Caco-2 (cell line): ENCODE measurements around the gene C1QTNF8. TPM values are rescaled to one million over a fixed set of nuclear protein-coding genes. Genes with fewer than 3 reads are reported as not detected.

ENCODE experiments used
- BruUV-seq: library from RNA; stranded (reverse); fragments of 400-500 nt; replicated peaks from 2 replicates; lab custom pipeline; 2021; lab: Mats Ljungman, UMichigan
- CTCF ChIA-PET: fragments of 300-600 bp; sonication (Branson Sonifier 250); formaldehyde crosslinking; loops from one replicate; lab custom pipeline; 2022; ENCODE audit warnings: antibody characterized with exemption; lab: Charles Lee
- POLR2A ChIA-PET: fragments of 300-600 bp; sonication (Branson Sonifier 250); formaldehyde crosslinking; loops from one replicate; lab custom pipeline; 2022; ENCODE audit warnings: antibody characterized with exemption; lab: Charles Lee
- DNase-seq, 2 experiments: peaks; one replicate each; pipeline versions ENCODE4 v3.0.0 to v3.0.0-alpha.2; 2020 to 2022
- H3K27me3 ChIP-seq: replicated peaks from 2 replicates; pipeline ENCODE4 v1.6.0; 2011; ENCODE audit warnings: low read length; ENCODE audit not compliant: control insufficient read depth, insufficient read depth
- H3K36me3 ChIP-seq: 2 replicates; pipeline ENCODE4 v1.5.1; 2011; ENCODE audit warnings: low read length; ENCODE audit not compliant: control insufficient read depth, insufficient read depth
- H3K4me1 ChIP-seq: fragments of 250-450 bp; sonication (Bioruptor Pico); 2 replicates; pipeline ENCODE4 v1.5.1; 2020; ENCODE audit warnings: mild to moderate bottlenecking
- H3K4me3 ChIP-seq: 2 replicates; pipeline ENCODE4 v1.5.1; 2011; ENCODE audit warnings: low read depth, mild to moderate bottlenecking, control low read depth, low read length
- H3K9me3 ChIP-seq: fragments of 250-450 bp; sonication (Bioruptor Pico); 2 replicates; pipeline ENCODE4 v1.5.1; 2020; ENCODE audit warnings: mild to moderate bottlenecking, moderate library complexity
- H3K27ac Mint-ChIP-seq: one replicate; pipeline ENCODE4 v1.8.0; 2022; ENCODE audit warnings: mixed read lengths; ENCODE audit not compliant: unreplicated experiment
- H3K27me3 Mint-ChIP-seq: one replicate; pipeline ENCODE4 v1.8.0; 2022; ENCODE audit warnings: mixed read lengths; ENCODE audit not compliant: insufficient read depth, unreplicated experiment
- H3K36me3 Mint-ChIP-seq: one replicate; pipeline ENCODE4 v1.8.0; 2022; ENCODE audit warnings: mild to moderate bottlenecking, mixed read lengths; ENCODE audit not compliant: insufficient read depth, unreplicated experiment
- H3K4me1 Mint-ChIP-seq: one replicate; pipeline ENCODE4 v1.8.0; 2022; ENCODE audit warnings: low read depth, mixed read lengths; ENCODE audit not compliant: unreplicated experiment
- H3K4me3 Mint-ChIP-seq: one replicate; pipeline ENCODE4 v1.8.0; 2022; ENCODE audit warnings: mild to moderate bottlenecking, moderate library complexity, mixed read lengths; ENCODE audit not compliant: unreplicated experiment
- H3K9me3 Mint-ChIP-seq: one replicate; pipeline ENCODE4 v1.8.0; 2022; ENCODE audit warnings: mixed read lengths; ENCODE audit not compliant: unreplicated experiment
- intact Hi-C: fragments of 100-400 bp; cut with micrococcal nuclease; formaldehyde crosslinking; loops from one replicate; pipeline ENCODE4 v1.10.0; 2022; ENCODE audit not compliant: unreplicated experiment
- total RNA-seq: library from RNA; stranded (reverse); gene quantifications from 2 replicates; pipeline ENCODE4 v1.2.3, GENCODE V29; 2022
- TF ChIP-seq, protein P1 (sequence below), 2 experiments: fragments of 200-600 bp in 1 of 2; IDR thresholded peaks; 1 replicate in 1 of 2; 2 replicates in 1 of 2; pipeline versions ENCODE4 v1.5.1 to v1.8.0; 2011 to 2022; ENCODE audit warnings: antibody characterized with exemption in 1 of 2, control low read depth in 1 of 2, inconsistent platforms in 1 of 2, low read depth in 1 of 2, low read length in 1 of 2, mild to moderate bottlenecking in 1 of 2, moderate library complexity in 1 of 2; ENCODE audit not compliant: insufficient read depth in 1 of 2, severe bottlenecking in 1 of 2, unreplicated experiment in 1 of 2

Gene C1QTNF8
- total RNA-seq, 1 experiment from 2014 or later, result not detected

- intact Hi-C loops, result no loop called here
- no peak for DNase-seq
- Mint-ChIP-seq H3K36me3 (no peaks in the 10 kb centered on the region), H3K4me3 (no peak overlapping the region), H3K27me3 (no peaks in the 10 kb centered on the region), H3K9me3 (no peaks in the 10 kb centered on the region), H3K4me1 (no peaks in the 10 kb centered on the region), H3K27ac (no peak overlapping the region)
- ChIA-PET POLR2A (no interaction called here), CTCF (no interaction called here)
- TF ChIP-seq, protein P1, sequence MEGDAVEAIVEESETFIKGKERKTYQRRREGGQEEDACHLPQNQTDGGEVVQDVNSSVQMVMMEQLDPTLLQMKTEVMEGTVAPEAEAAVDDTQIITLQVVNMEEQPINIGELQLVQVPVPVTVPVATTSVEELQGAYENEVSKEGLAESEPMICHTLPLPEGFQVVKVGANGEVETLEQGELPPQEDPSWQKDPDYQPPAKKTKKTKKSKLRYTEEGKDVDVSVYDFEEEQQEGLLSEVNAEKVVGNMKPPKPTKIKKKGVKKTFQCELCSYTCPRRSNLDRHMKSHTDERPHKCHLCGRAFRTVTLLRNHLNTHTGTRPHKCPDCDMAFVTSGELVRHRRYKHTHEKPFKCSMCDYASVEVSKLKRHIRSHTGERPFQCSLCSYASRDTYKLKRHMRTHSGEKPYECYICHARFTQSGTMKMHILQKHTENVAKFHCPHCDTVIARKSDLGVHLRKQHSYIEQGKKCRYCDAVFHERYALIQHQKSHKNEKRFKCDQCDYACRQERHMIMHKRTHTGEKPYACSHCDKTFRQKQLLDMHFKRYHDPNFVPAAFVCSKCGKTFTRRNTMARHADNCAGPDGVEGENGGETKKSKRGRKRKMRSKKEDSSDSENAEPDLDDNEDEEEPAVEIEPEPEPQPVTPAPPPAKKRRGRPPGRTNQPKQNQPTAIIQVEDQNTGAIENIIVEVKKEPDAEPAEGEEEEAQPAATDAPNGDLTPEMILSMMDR (IDR thresholded peaks at IDR 0.05; ENCODE audit: insufficient read depth in 1 of 2, low read depth in 1 of 2, low read length in 1 of 2, severe bottlenecking in 1 of 2, unreplicated experiment in 1 of 2), result no peak
- no TSS peak for BruUV-seq
- H3K4me3 ChIP-seq, result no peak overlapping the region
- H3K36me3 ChIP-seq, result no peaks in the 10 kb centered on the region
- no peaks in the 10 kb centered on the region for H3K4me1 ChIP-seq
- H3K9me3 ChIP-seq, result no peaks in the 10 kb centered on the region
- no peaks in the 10 kb centered on the region for H3K27me3 ChIP-seq
Observed at GRCh38 chr16:1131378-1131994, 35.4 kb upstream of the C1QTNF8 start.

DNA sequence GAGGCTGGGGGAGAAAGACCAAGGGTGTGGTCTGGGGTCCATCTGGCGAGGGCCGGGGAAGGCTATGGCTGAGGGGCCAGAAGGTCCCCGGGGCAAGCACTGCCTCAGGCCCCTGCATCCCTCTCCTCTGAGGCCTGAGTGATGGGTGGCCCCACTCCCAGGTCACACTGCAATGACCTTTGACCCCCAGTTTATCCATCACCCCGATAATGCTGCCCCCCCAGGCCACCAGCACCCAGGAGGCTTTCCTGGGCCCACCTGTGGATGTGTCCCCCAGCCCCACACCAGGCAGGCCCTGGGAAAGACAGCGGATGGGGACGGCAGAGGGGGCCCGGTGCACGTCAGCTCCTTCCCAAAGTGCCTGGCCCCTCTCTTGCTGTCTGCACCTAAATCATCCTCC lies 34.3 kb upstream of the C1QTNF8 start:
- Mint-ChIP-seq H3K27me3 (no peaks in the 10 kb centered on the region), H3K36me3 (no peaks in the 10 kb centered on the region), H3K27ac (no peak overlapping the region), H3K9me3 (no peaks in the 10 kb centered on the region), H3K4me3 (no peak overlapping the region), H3K4me1 (no peaks in the 10 kb centered on the region)
- no peak for DNase-seq
- no peaks in the 10 kb centered on the region for H3K9me3 ChIP-seq
- no TSS peak for BruUV-seq
- H3K36me3 ChIP-seq, result no peaks in the 10 kb centered on the region
- CTCF ChIA-PET, result no interaction called here
- TF ChIP-seq, protein P1 (IDR thresholded peaks at IDR 0.05; ENCODE audit: insufficient read depth in 1 of 2, low read depth in 1 of 2, low read length in 1 of 2, severe bottlenecking in 1 of 2, unreplicated experiment in 1 of 2), result no peak
- H3K4me1 ChIP-seq, result no peaks in the 10 kb centered on the region
- intact Hi-C loops, result no loop called here
- POLR2A ChIA-PET, result no interaction called here
- H3K27me3 ChIP-seq, result no peaks in the 10 kb centered on the region
- H3K4me3 ChIP-seq, result no peak overlapping the region

- no peak overlapping the region for H3K4me3 Mint-ChIP-seq
- no peak overlapping the region for H3K27ac Mint-ChIP-seq
- Histone ChIP-seq H3K36me3 (no peaks in the 10 kb centered on the region), H3K4me1 (no peaks in the 10 kb centered on the region), H3K27me3 (no peaks in the 10 kb centered on the region), H3K4me3 (no peak overlapping the region), H3K9me3 (no peaks in the 10 kb centered on the region)
- H3K27me3 Mint-ChIP-seq, result no peaks in the 10 kb centered on the region
- no peak for DNase-seq
- TF ChIP-seq, protein P1 (IDR thresholded peaks at IDR 0.05; ENCODE audit: insufficient read depth in 1 of 2, low read depth in 1 of 2, low read length in 1 of 2, severe bottlenecking in 1 of 2, unreplicated experiment in 1 of 2), result no peak
- H3K4me1 Mint-ChIP-seq, result no peaks in the 10 kb centered on the region
- no peaks in the 10 kb centered on the region for H3K9me3 Mint-ChIP-seq
- POLR2A ChIA-PET, result no interaction called here
- no peaks in the 10 kb centered on the region for H3K36me3 Mint-ChIP-seq
- no TSS peak for BruUV-seq
- CTCF ChIA-PET, result no interaction called here
- intact Hi-C loops, result no loop called here
Observed at GRCh38 chr16:1129106-1129960, 33.3 kb upstream of the C1QTNF8 start.
